K562 (cell line): ENCODE results near the gene MBOAT1. TPM values are rescaled to one million over a fixed set of nuclear protein-coding genes. Genes with fewer than 3 reads are reported as not detected.

ENCODE experiments used
- ARID3B ChIP-seq: fragments of 250-450 bp; sonication (Bioruptor Pico); IDR thresholded peaks from 2 replicates; pipeline ENCODE4 v1.4.0; 2020; ENCODE audit warnings: borderline replicate concordance
- C11orf30 ChIP-seq: fragments of 450-650 bp; IDR thresholded peaks from 2 replicates; pipeline ENCODE4 v1.6.1; 2016; ENCODE audit warnings: low read depth, mild to moderate bottlenecking
- CBFA2T2 ChIP-seq: fragments of 450-650 bp; conservative IDR thresholded peaks from 2 replicates; pipeline ENCODE4 v1.6.1; 2017; ENCODE audit warnings: mild to moderate bottlenecking
- CREB3L1 ChIP-seq: fragments of 450-650 bp; IDR thresholded peaks from 2 replicates; pipeline ENCODE4 v1.6.1; 2014; ENCODE audit warnings: low read depth, mild to moderate bottlenecking, moderate library complexity, borderline replicate concordance
- E2F5 ChIP-seq: sonication (generic); formaldehyde crosslinking; IDR thresholded peaks from 2 replicates; pipeline ENCODE4 v1.8.0; 2022; ENCODE audit warnings: mild to moderate bottlenecking, missing genetic modification reagents
- MAFF ChIP-seq: IDR thresholded peaks from 2 replicates; pipeline ENCODE4 v1.6.1; 2012; ENCODE audit warnings: low read length, improper control_type of control experiment
- MAFG ChIP-seq: fragments of 450-650 bp; conservative IDR thresholded peaks from 2 replicates; pipeline ENCODE4 v1.6.1; 2016; ENCODE audit warnings: missing genetic modification characterization, missing compliant biosample characterization
- MXI1 ChIP-seq: IDR thresholded peaks from 2 replicates; pipeline ENCODE4 v1.6.1; 2011; ENCODE audit warnings: low read depth, mild to moderate bottlenecking, improper control_type of control experiment, low read length
- MYC ChIP-seq, 2 experiments: fragments of 250-450 bp in 1 of 2; sonication (Bioruptor Pico) in 1 of 2; IDR thresholded peaks; 2 replicates each; pipeline versions ENCODE4 v1.5.1 to v1.6.1; 2012 to 2021; ENCODE audit warnings: low read depth in 2 of 2, borderline replicate concordance in 1 of 2, improper control_type of control experiment in 1 of 2, low read length in 1 of 2, mild to moderate bottlenecking in 1 of 2, moderate library complexity in 1 of 2
- NFE2 ChIP-seq: IDR thresholded peaks from 2 replicates; pipeline ENCODE4 v1.6.1; 2014; ENCODE audit warnings: antibody characterized with exemption, low read depth
- NFE2L1 ChIP-seq: fragments of 450-650 bp; IDR thresholded peaks from 2 replicates; pipeline ENCODE4 v1.6.1; 2016; ENCODE audit warnings: missing genetic modification characterization, low read depth, mild to moderate bottlenecking, missing compliant biosample characterization, moderate library complexity, borderline replicate concordance
- RBM22 ChIP-seq: fragments of 200-400 bp; formaldehyde crosslinking; IDR thresholded peaks from 2 replicates; pipeline ENCODE4 v1.6.1; 2018; ENCODE audit warnings: low read length, low read depth; ENCODE audit not compliant: poor library complexity, severe bottlenecking
- TOE1 ChIP-seq, 2 experiments: fragments of 450-650 bp in 1 of 2; sonication (generic) in 1 of 2; formaldehyde crosslinking in 1 of 2; IDR thresholded peaks; 2 replicates each; pipeline versions ENCODE4 v1.7.1 to v1.8.0; 2016 to 2022; ENCODE audit warnings: borderline replicate concordance in 2 of 2, mild to moderate bottlenecking in 2 of 2, antibody characterized with exemption in 1 of 2, inconsistent platforms in 1 of 2, low read depth in 1 of 2, missing genetic modification reagents in 1 of 2, moderate library complexity in 1 of 2
- polyA plus RNA-seq, 8 experiments: library from polyadenylated mRNA; depleted of rRNA in 4 of 8; stranded (reverse) in 5 of 8; unstranded in 3 of 8; fragments of >200 nt; fragmentation: Nextera tagmentation in 2 of 8; fragmentation: Illumina TruSeq in 1 of 8; extraction: Ambion mirVana in 2 of 8; extraction: Trizol in 1 of 8; gene quantifications; 2 replicates each; pipeline versions ENCODE4 v1.2.1 to v1.2.3, GENCODE V29; 2011 to 2014; ENCODE audit warnings: inconsistent platforms in 1 of 8, missing spikeins in 1 of 8
- total RNA-seq, 7 experiments: library from RNA; depleted of rRNA in 6 of 7; stranded (reverse); fragments of >200 nt in 6 of 7; fragmentation: Illumina TruSeq in 2 of 7; extraction: Trizol in 2 of 7; gene quantifications; 2 replicates each; pipeline versions ENCODE4 v1.2.1 to v1.2.3, GENCODE V29; 2011 to 2021; ENCODE audit warnings: low replicate concordance in 1 of 7
- TF ChIP-seq, protein P1 (sequence below): sonication (generic); formaldehyde crosslinking; IDR thresholded peaks from 2 replicates; pipeline ENCODE4 v1.8.0; 2022; ENCODE audit warnings: missing genetic modification reagents, mild to moderate bottlenecking, moderate library complexity, borderline replicate concordance

Gene MBOAT1
- total and polyA plus RNA-seq, 9 of the 15 experiments (the other 6 are each of a cell fraction or from before 2014, with no cell fraction given), result 0.13 to 16.5 (median 10.3) TPM

DNA sequence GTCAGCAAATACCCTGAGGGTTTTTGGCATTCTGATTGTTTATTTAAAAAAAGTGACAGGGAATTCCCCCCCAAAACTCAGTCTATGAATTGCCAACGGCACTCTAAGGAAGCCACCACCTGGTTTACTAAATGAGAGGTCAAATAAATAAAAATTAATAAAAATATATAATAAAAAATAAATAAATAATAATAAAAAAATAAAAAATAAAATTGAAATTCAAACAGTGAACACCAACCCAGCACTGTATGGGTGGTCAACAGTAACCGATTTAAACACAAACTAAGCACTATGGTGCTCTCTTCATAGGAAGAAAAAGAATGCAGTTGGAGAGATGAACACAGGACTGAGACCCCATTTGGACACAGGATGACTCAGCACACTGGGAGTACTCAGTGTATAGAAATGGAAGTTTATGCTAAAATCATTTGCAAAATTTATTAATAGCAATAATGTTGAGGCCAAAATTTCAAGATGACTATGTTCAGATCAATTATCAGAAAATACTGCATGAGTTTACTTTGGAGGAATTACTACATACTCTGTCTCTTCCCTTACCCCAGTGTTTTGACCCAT lies 98.5 kb downstream of the MBOAT1 start (continued):
- peak; percentile 21; the same call in 1 of the 2 replicates for TF ChIP-seq NFE2L1 (tag)
- no peak for TF ChIP-seq MXI1
- no peak for TF ChIP-seq CBFA2T2
- no peak for TF ChIP-seq ARID3B (CRISPR knock-in tag)
- TF ChIP-seq MYC (IDR thresholded peaks at IDR 0.05; ENCODE audit: low read depth, low read length), result no peak
- TF ChIP-seq MYC (CRISPR knock-in tag; IDR thresholded peaks at IDR 0.05; ENCODE audit: borderline replicate concordance, low read depth), result no peak
- no peak for TF ChIP-seq TOE1 (IDR thresholded peaks at IDR 0.05; ENCODE audit: borderline replicate concordance)
- no peak for TF ChIP-seq TOE1 (CRISPR knock-in tag; IDR thresholded peaks at IDR 0.05; ENCODE audit: borderline replicate concordance, low read depth)
- TF ChIP-seq MAFF, result peak; percentile 35
- TF ChIP-seq NFE2, result peak; percentile 68
- TF ChIP-seq CREB3L1, result no peak
- peak; percentile 28; the same call in 1 of the 2 replicates for TF ChIP-seq MAFG (tag)
- TF ChIP-seq E2F5 (CRISPR knock-in tag), result no peak
- TF ChIP-seq, protein P1, sequence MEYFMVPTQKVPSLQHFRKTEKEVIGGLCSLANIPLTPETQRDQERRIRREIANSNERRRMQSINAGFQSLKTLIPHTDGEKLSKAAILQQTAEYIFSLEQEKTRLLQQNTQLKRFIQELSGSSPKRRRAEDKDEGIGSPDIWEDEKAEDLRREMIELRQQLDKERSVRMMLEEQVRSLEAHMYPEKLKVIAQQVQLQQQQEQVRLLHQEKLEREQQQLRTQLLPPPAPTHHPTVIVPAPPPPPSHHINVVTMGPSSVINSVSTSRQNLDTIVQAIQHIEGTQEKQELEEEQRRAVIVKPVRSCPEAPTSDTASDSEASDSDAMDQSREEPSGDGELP (CRISPR knock-in tag), result no peak
- peak; percentile 39; the same call in 1 of the 2 replicates for TF ChIP-seq C11orf30
- no peak for TF ChIP-seq RBM22
- TF ChIP-seq, all 486 proteins: peak for 5
